GM18861 (cell line): ENCODE measurements around the gene MALAT1.

Experiments used
- ATAC-seq: cut with Tn5 transposase; IDR thresholded peaks from one replicate; pipeline ENCODE4 v1.9.1; 2021; ENCODE audit not compliant: unreplicated experiment

MALAT1 gene

GRCh38 chr11:65554842-65555430 lies 56.1 kb downstream of the MALAT1 start:
- no peak for ATAC-seq

GRCh38 chr11:65555693-65556231 lies 56.9 kb downstream of the MALAT1 start:
- ATAC-seq = no peak
